NCI-H2171 (cell line): ENCODE measurements around the gene NT5M.

ENCODE experiments used
- DNase-seq: peaks from one replicate; lab custom pipeline; 2025; lab: John Stamatoyannopoulos, UW

The NT5M gene

GRCh38 chr17:17395246-17395802 is 92.2 kb downstream of the NT5M start:
- DNase-seq = no peak

DNA sequence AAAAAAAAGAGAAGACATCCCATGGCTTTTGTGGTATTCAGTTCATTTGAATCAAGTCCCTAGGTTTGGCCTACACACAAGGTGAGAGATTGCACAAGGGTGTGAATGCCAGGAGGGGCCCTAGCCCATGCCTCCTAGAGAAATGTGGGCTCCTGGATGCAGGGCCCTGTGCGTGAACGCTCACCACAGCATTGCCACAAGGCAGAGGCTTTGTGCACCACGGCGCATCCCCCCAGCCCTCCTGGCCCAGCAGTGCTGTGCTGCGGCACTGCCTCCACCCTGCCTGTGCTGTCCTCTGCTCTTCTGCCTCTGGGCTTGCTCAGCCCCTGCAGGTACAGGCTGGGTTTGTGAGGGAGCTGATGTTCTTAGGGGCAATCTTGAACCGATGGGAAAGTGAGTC is 92.7 kb downstream of the NT5M start:
- DNase-seq = no peak
